H9 (cell line): ENCODE data around the gene FRMD4B. TPM values are rescaled to one million over a fixed set of nuclear protein-coding genes. Genes with fewer than 3 reads are reported as not detected.
A peak's percentile ranks its signal among the peaks of the same experiment; 100 is the strongest.

Experiments
- DNase-seq: peaks from one replicate; pipeline ENCODE4 v3.0.0-alpha.2; 2017
- H2AFZ ChIP-seq: one replicate; pipeline ENCODE4 v1.6.1; 2013; ENCODE audit warnings: mild to moderate bottlenecking, low read length, control low read depth, moderate library complexity
- H2AK5ac ChIP-seq: 2 replicates; pipeline ENCODE4 v1.6.1; 2013; ENCODE audit warnings: low read length, control low read depth, mixed read lengths; ENCODE audit not compliant: insufficient read length
- H2BK120ac ChIP-seq: one replicate; pipeline ENCODE4 v1.6.1; 2013; ENCODE audit warnings: low read depth, mild to moderate bottlenecking, low read length, control low read depth, inconsistent platforms; ENCODE audit not compliant: poor library complexity, severe bottlenecking
- H2BK12ac ChIP-seq: 2 replicates; pipeline ENCODE4 v1.6.1; 2013; ENCODE audit warnings: low read length, control low read depth, mixed read lengths, low read depth; ENCODE audit not compliant: insufficient read length
- H2BK15ac ChIP-seq: 2 replicates; pipeline ENCODE4 v1.6.1; 2013; ENCODE audit warnings: low read depth, low read length, control low read depth
- H2BK20ac ChIP-seq: one replicate; pipeline ENCODE4 v1.6.1; 2013; ENCODE audit warnings: low read depth, mild to moderate bottlenecking, low read length, control low read depth, inconsistent platforms; ENCODE audit not compliant: poor library complexity, severe bottlenecking
- H2BK5ac ChIP-seq: 2 replicates; pipeline ENCODE4 v1.6.1; 2013; ENCODE audit warnings: low read length, control low read depth, mixed read lengths; ENCODE audit not compliant: insufficient read length
- H3K14ac ChIP-seq: 2 replicates; pipeline ENCODE4 v1.6.1; 2013; ENCODE audit warnings: low read length, control low read depth; ENCODE audit not compliant: insufficient read depth
- H3K18ac ChIP-seq: 2 replicates; pipeline ENCODE4 v1.6.1; 2013; ENCODE audit warnings: low read depth, mild to moderate bottlenecking, mixed read lengths, low read length, control low read depth; ENCODE audit not compliant: insufficient read length
- H3K23ac ChIP-seq: 2 replicates; pipeline ENCODE4 v1.6.1; 2013; ENCODE audit warnings: low read length, control low read depth, mixed read lengths, low read depth; ENCODE audit not compliant: insufficient read length
- H3K23me2 ChIP-seq: 2 replicates; pipeline ENCODE4 v1.6.1; 2013; ENCODE audit warnings: low read depth, mild to moderate bottlenecking, mixed read lengths, low read length, control low read depth; ENCODE audit not compliant: insufficient read length, poor library complexity, severe bottlenecking
- H3K27ac ChIP-seq: 2 replicates; pipeline ENCODE4 v1.5.1; 2013; ENCODE audit warnings: low read length, control low read depth, mixed read lengths, low read depth; ENCODE audit not compliant: insufficient read length
- H3K27me3 ChIP-seq: 2 replicates; pipeline ENCODE4 v1.6.1; 2013; ENCODE audit warnings: low read length, control low read depth, inconsistent platforms; ENCODE audit not compliant: insufficient read depth
- H3K4ac ChIP-seq: 2 replicates; pipeline ENCODE4 v1.6.1; 2013; ENCODE audit warnings: low read depth, mild to moderate bottlenecking, control low read depth, inconsistent platforms, low read length, moderate library complexity
- H3K4me1 ChIP-seq: 2 replicates; pipeline ENCODE4 v1.6.1; 2013; ENCODE audit warnings: low read length, control low read depth, inconsistent platforms; ENCODE audit not compliant: insufficient read depth
- H3K4me2 ChIP-seq: 2 replicates; pipeline ENCODE4 v1.6.1; 2013; ENCODE audit warnings: low read length, control low read depth, mixed read lengths; ENCODE audit not compliant: insufficient read length, insufficient read depth
- H3K56ac ChIP-seq: 2 replicates; pipeline ENCODE4 v1.6.1; 2013; ENCODE audit warnings: low read depth, mild to moderate bottlenecking, mixed read lengths, low read length, control low read depth; ENCODE audit not compliant: insufficient read length
- H3K79me1 ChIP-seq: 2 replicates; pipeline ENCODE4 v1.6.1; 2013; ENCODE audit warnings: low read depth, mild to moderate bottlenecking, moderate library complexity, low read length, control low read depth, inconsistent platforms; ENCODE audit not compliant: insufficient read depth, poor library complexity, severe bottlenecking
- H3K79me2 ChIP-seq: 2 replicates; pipeline ENCODE4 v1.6.1; 2013; ENCODE audit warnings: low read length, control low read depth, inconsistent platforms; ENCODE audit not compliant: insufficient read depth
- H3K9ac ChIP-seq: 2 replicates; pipeline ENCODE4 v1.6.1; 2013; ENCODE audit warnings: low read length, control low read depth, mixed read lengths; ENCODE audit not compliant: insufficient read length; ENCODE audit errors: extremely low read depth
- H3K9me3 ChIP-seq: one replicate; pipeline ENCODE4 v1.6.1; 2013; ENCODE audit warnings: low read depth, low read length, inconsistent platforms; ENCODE audit not compliant: control insufficient read depth
- H3T11ph ChIP-seq: one replicate; pipeline ENCODE4 v1.6.1; 2013; ENCODE audit warnings: mild to moderate bottlenecking, low read length, control low read depth, inconsistent platforms
- H4K20me1 ChIP-seq: one replicate; pipeline ENCODE4 v1.6.1; 2013; ENCODE audit not compliant: control insufficient read depth, insufficient read length, insufficient read depth
- H4K5ac ChIP-seq: 2 replicates; pipeline ENCODE4 v1.6.1; 2013; ENCODE audit warnings: low read depth, mild to moderate bottlenecking, mixed read lengths, low read length, control low read depth; ENCODE audit not compliant: insufficient read length
- H4K8ac ChIP-seq: replicated peaks from 2 replicates; pipeline ENCODE4 v1.6.1; 2013; ENCODE audit warnings: low read length, control low read depth, mixed read lengths, low read depth; ENCODE audit not compliant: insufficient read length
- H4K91ac ChIP-seq: 2 replicates; pipeline ENCODE4 v1.6.1; 2013; ENCODE audit warnings: low read depth, mild to moderate bottlenecking, moderate library complexity, mixed read lengths, low read length, control low read depth; ENCODE audit not compliant: insufficient read length
- H3K27ac Mint-ChIP-seq, 3 experiments: 2 replicates in 2 of 3; 3 replicates in 1 of 3; pipeline ENCODE4 v1.8.0; 2020 to 2021; ENCODE audit warnings: mixed read lengths in 3 of 3, mild to moderate bottlenecking in 1 of 3, moderate library complexity in 1 of 3
- H3K27me3 Mint-ChIP-seq: 2 replicates; pipeline ENCODE4 v1.8.0; 2021; ENCODE audit warnings: low read depth, mild to moderate bottlenecking, moderate library complexity, mixed read lengths
- H3K36me3 Mint-ChIP-seq, 3 experiments: 2 replicates in 2 of 3; 3 replicates in 1 of 3; pipeline ENCODE4 v1.8.0; 2020 to 2021; ENCODE audit warnings: low read depth in 3 of 3, mixed read lengths in 3 of 3; ENCODE audit not compliant: insufficient read depth in 1 of 3
- H3K4me1 Mint-ChIP-seq, 2 experiments: 2 replicates each; pipeline ENCODE4 v1.8.0; 2020; ENCODE audit warnings: mixed read lengths in 2 of 2
- H3K4me3 Mint-ChIP-seq, 2 experiments: 2 replicates in 1 of 2; 3 replicates in 1 of 2; pipeline ENCODE4 v1.8.0; 2020 to 2021; ENCODE audit warnings: mild to moderate bottlenecking in 2 of 2, mixed read lengths in 2 of 2, moderate library complexity in 1 of 2
- H3K9me3 Mint-ChIP-seq, 2 experiments: 2 replicates in 1 of 2; 3 replicates in 1 of 2; pipeline ENCODE4 v1.8.0; 2020; ENCODE audit warnings: mild to moderate bottlenecking in 2 of 2, mixed read lengths in 2 of 2, moderate library complexity in 1 of 2
- CTCF ChIP-seq: fragments of 200-600 bp; sonication (generic); conservative IDR thresholded peaks from 3 replicates; pipeline ENCODE4 v1.8.0; 2021; ENCODE audit warnings: antibody characterized with exemption, mild to moderate bottlenecking
- WGBS: extraction: QIAGEN DNeasy Blood & Tissue Kit; methylation state at CpG from one replicate; pipeline ENCODE4 v1.1.7; 2013; ENCODE audit warnings: missing lambda C conversion rate, low lambda C conversion rate, mixed read lengths; ENCODE audit not compliant: insufficient read length; ENCODE audit errors: extremely low coverage; 5-methylcytosine and 5-hydroxymethylcytosine counted together
- total RNA-seq: library from RNA; stranded (reverse); gene quantifications from 2 replicates; pipeline ENCODE4 v1.2.1, GENCODE V29; 2021

The FRMD4B gene
- total RNA-seq, 1 experiment from 2014 or later: 3.4 TPM

GRCh38 chr3:69205385-69205784, 180.5 kb downstream of the FRMD4B start:
- no peak overlapping the region for H2BK5ac ChIP-seq
- no peaks in the 10 kb centered on the region for H3K27me3 ChIP-seq
- H3K9me3 ChIP-seq: no peaks in the 10 kb centered on the region
- no peak overlapping the region for H4K91ac ChIP-seq
- DNase-seq: no peak
- H3K4me1 ChIP-seq: peaks cover 4% of the 10 kb centered on the region; the same call in 1 of the 2 replicates
- no peak overlapping the region for H3K23ac ChIP-seq
- no peak overlapping the region for H2BK120ac ChIP-seq
- WGBS: no CpG with 5 or more reads among the region's 1 CpG
- peaks cover 14 to 16% of the 10 kb centered on the region in 2 experiments for H3K4me1 Mint-ChIP-seq
- no peak overlapping the region for H2BK20ac ChIP-seq
- no peak overlapping the region for H2BK15ac ChIP-seq
- no peaks in the 10 kb centered on the region for H3K23me2 ChIP-seq
- no peaks in the 10 kb centered on the region for H3K9me3 Mint-ChIP-seq
- H3K79me2 ChIP-seq: no peaks in the 10 kb centered on the region
- H3K27ac Mint-ChIP-seq: peak overlapping the region in 1 of 3 experiments; percentile 57; a peak in 1 of 7 replicates
- no peak overlapping the region for H2AK5ac ChIP-seq
- no peak overlapping the region for H3T11ph ChIP-seq
- TF ChIP-seq CTCF: no peak
- H3K4me3 Mint-ChIP-seq: no peak overlapping the region
- no peak overlapping the region for H3K18ac ChIP-seq
- no peak overlapping the region for H2AFZ ChIP-seq
- H3K27me3 Mint-ChIP-seq: no peaks in the 10 kb centered on the region
- no peak overlapping the region for H4K5ac ChIP-seq
- no peaks in the 10 kb centered on the region for H3K79me1 ChIP-seq
- no peak overlapping the region for H2BK12ac ChIP-seq
- H3K9ac ChIP-seq: no peak overlapping the region
- H3K36me3 Mint-ChIP-seq: peaks cover 0 to 1% (median 0%) of the 10 kb centered on the region in 3 experiments; a peak in 1 of 7 replicates
- H4K20me1 ChIP-seq: no peaks in the 10 kb centered on the region
- no peak overlapping the region for H4K8ac ChIP-seq
- no peak overlapping the region for H3K56ac ChIP-seq
- no peak overlapping the region for H3K4me2 ChIP-seq
- no peak overlapping the region for H3K27ac ChIP-seq
- H3K4ac ChIP-seq: no peak overlapping the region
- H3K14ac ChIP-seq: no peak overlapping the region
